ENCODE results near the gene PTGR2.
A peak's percentile ranks its signal among the peaks of the same experiment; 100 is the strongest.

The PTGR2 gene

GRCh38 chr14:73859145-73859544 lies 7.5 kb downstream of the PTGR2 start:
- no peak for TF ChIP-seq FOXM1 (IDR thresholded peaks at IDR 0.05; ENCODE audit: borderline replicate concordance, low read depth)
- TF ChIP-seq RAD21 (IDR thresholded peaks at IDR 0.05; ENCODE audit: low read depth) = peak; percentile 27; the same call in 1 of the 2 replicates
- TF ChIP-seq USF1 (IDR thresholded peaks at IDR 0.05) = no peak

GRCh38 chr14:73861073-73861472 lies 9.4 kb downstream of the PTGR2 start:
- TF ChIP-seq TCF12 (IDR thresholded peaks at IDR 0.05; ENCODE audit: low read depth) (no peak), USF1 (IDR thresholded peaks at IDR 0.05) (no peak), CEBPB (IDR thresholded peaks at IDR 0.05) (no peak), RAD21 (IDR thresholded peaks at IDR 0.05; ENCODE audit: low read depth) (no peak), TEAD4 (IDR thresholded peaks at IDR 0.05) (no peak), TAF1 (IDR thresholded peaks at IDR 0.05; ENCODE audit: low read depth) (no peak), FOXM1 (IDR thresholded peaks at IDR 0.05; ENCODE audit: borderline replicate concordance, low read depth) (no peak), EGR1 (IDR thresholded peaks at IDR 0.05) (no peak), ZBTB7A (IDR thresholded peaks at IDR 0.05; ENCODE audit: low read depth) (no peak), NFIC (IDR thresholded peaks at IDR 0.05) (no peak)

GRCh38 chr14:73862480-73862879 lies 10.8 kb downstream of the PTGR2 start:
- TF ChIP-seq USF1 (IDR thresholded peaks at IDR 0.05) (no peak), EP300 (IDR thresholded peaks at IDR 0.05; ENCODE audit: borderline replicate concordance) (no peak)

GRCh38 chr14:73863209-73863608 lies 11.6 kb downstream of the PTGR2 start:
- TF ChIP-seq EP300 (IDR thresholded peaks at IDR 0.05; ENCODE audit: borderline replicate concordance) (no peak), EGR1 (IDR thresholded peaks at IDR 0.05) (no peak), USF1 (IDR thresholded peaks at IDR 0.05) (no peak), RAD21 (IDR thresholded peaks at IDR 0.05; ENCODE audit: low read depth) (no peak)

- TF ChIP-seq USF1 (IDR thresholded peaks at IDR 0.05) (no peak), CEBPB (IDR thresholded peaks at IDR 0.05) (no peak), TCF12 (IDR thresholded peaks at IDR 0.05; ENCODE audit: low read depth) (no peak), TAF1 (IDR thresholded peaks at IDR 0.05; ENCODE audit: low read depth) (no peak), ZBTB7A (IDR thresholded peaks at IDR 0.05; ENCODE audit: low read depth) (no peak), REST (IDR thresholded peaks at IDR 0.05; ENCODE audit: low read depth) (no peak), RAD21 (IDR thresholded peaks at IDR 0.05; ENCODE audit: low read depth) (no peak), YY1 (IDR thresholded peaks at IDR 0.05; ENCODE audit: low read depth) (no peak)
Observed at GRCh38 chr14:73865534-73866113, 14.0 kb downstream of the PTGR2 start.

GRCh38 chr14:73870525-73871235 lies 19.0 kb downstream of the PTGR2 start:
- TF ChIP-seq TEAD4 (IDR thresholded peaks at IDR 0.05) (no peak), REST (IDR thresholded peaks at IDR 0.05; ENCODE audit: low read depth) (no peak), NFIC (IDR thresholded peaks at IDR 0.05) (no peak)

Data from Ishikawa (cell line).